Liver (tissue), 9 donors: ENCODE measurements around the gene FAM171A1. TPM values are rescaled to one million over a fixed set of nuclear protein-coding genes. Genes with fewer than 3 reads are reported as not detected.
A peak's percentile ranks its signal among the peaks of the same experiment; 100 is the strongest.

Experiments used
- DNase-seq: peaks from one replicate; pipeline ENCODE4 v3.0.0-alpha.2; 2017; ENCODE audit warnings: low spot score
- H3K27ac ChIP-seq, 2 donors: one replicate each; pipeline ENCODE4 v1.7.0; 2013; ENCODE audit warnings: inconsistent platforms in 2 of 2, low read length in 2 of 2, control low read depth in 1 of 2, low read depth in 1 of 2, mild to moderate bottlenecking in 1 of 2
- H3K27me3 ChIP-seq, 4 donors: one replicate each; pipeline versions ENCODE4 v1.6.1 to v1.7.0; 2013; ENCODE audit warnings: low read length in 3 of 4, inconsistent platforms in 1 of 4, mild to moderate bottlenecking in 1 of 4, moderate library complexity in 1 of 4; ENCODE audit not compliant: control insufficient read depth in 4 of 4, insufficient read depth in 4 of 4
- H3K36me3 ChIP-seq, 4 donors: one replicate each; pipeline versions ENCODE4 v1.6.1 to v1.7.0; 2013; ENCODE audit warnings: low read length in 3 of 4, mild to moderate bottlenecking in 3 of 4, low read depth in 1 of 4, moderate library complexity in 1 of 4; ENCODE audit not compliant: control insufficient read depth in 4 of 4, insufficient read depth in 3 of 4
- H3K4me1 ChIP-seq, 4 donors: one replicate each; pipeline versions ENCODE4 v1.6.1 to v1.7.0; 2013; ENCODE audit warnings: low read length in 3 of 4, mild to moderate bottlenecking in 3 of 4, moderate library complexity in 1 of 4; ENCODE audit not compliant: control insufficient read depth in 4 of 4, insufficient read depth in 4 of 4
- H3K4me3 ChIP-seq, 3 donors: one replicate each; pipeline versions ENCODE4 v1.6.1 to v1.7.0; 2013; ENCODE audit warnings: low read length in 3 of 3, control low read depth in 1 of 3, low read depth in 1 of 3, mild to moderate bottlenecking in 1 of 3
- H3K9ac ChIP-seq, 2 donors: one replicate each; pipeline ENCODE4 v1.7.0; 2013; ENCODE audit warnings: low read length in 2 of 2, mild to moderate bottlenecking in 2 of 2, moderate library complexity in 2 of 2, control low read depth in 1 of 2, low read depth in 1 of 2
- H3K9me3 ChIP-seq, 4 donors: one replicate each; pipeline versions ENCODE4 v1.6.1 to v1.7.0; 2013; ENCODE audit warnings: low read length in 3 of 4; ENCODE audit not compliant: control insufficient read depth in 4 of 4
- ATF3 ChIP-seq: IDR thresholded peaks from 2 replicates; pipeline ENCODE4 v1.6.1; 2016; ENCODE audit warnings: antibody characterized with exemption
- FOXA1 ChIP-seq: IDR thresholded peaks from 2 replicates; pipeline ENCODE4 v1.6.1; 2016; ENCODE audit warnings: antibody characterized with exemption
- FOXA2 ChIP-seq: IDR thresholded peaks from 2 replicates; pipeline ENCODE4 v1.6.1; 2016; ENCODE audit warnings: antibody characterized with exemption
- GABPA ChIP-seq, 2 donors: IDR thresholded peaks in 1 of 2; conservative IDR thresholded peaks in 1 of 2; 2 replicates each; pipeline ENCODE4 v1.6.1; 2016; ENCODE audit warnings: antibody characterized with exemption in 2 of 2, mild to moderate bottlenecking in 1 of 2, moderate library complexity in 1 of 2
- HNF4A ChIP-seq, 2 donors: conservative IDR thresholded peaks; 2 replicates each; pipeline ENCODE4 v1.6.1; 2016; ENCODE audit warnings: antibody characterized with exemption in 2 of 2, mild to moderate bottlenecking in 2 of 2
- JUND ChIP-seq, 2 donors: IDR thresholded peaks; 2 replicates each; pipeline ENCODE4 v1.6.1; 2016; ENCODE audit warnings: antibody characterized with exemption in 2 of 2
- NR2F2 ChIP-seq: IDR thresholded peaks from 2 replicates; pipeline ENCODE4 v1.6.1; 2016; ENCODE audit warnings: antibody characterized with exemption
- RAD21 ChIP-seq, 2 donors: IDR thresholded peaks; 2 replicates each; pipeline ENCODE4 v1.6.1; 2016; ENCODE audit warnings: antibody characterized with exemption in 2 of 2, mild to moderate bottlenecking in 2 of 2
- RXRA ChIP-seq, 2 donors: IDR thresholded peaks; 2 replicates each; pipeline ENCODE4 v1.6.1; 2017 to 2018; ENCODE audit warnings: antibody characterized with exemption in 2 of 2, mild to moderate bottlenecking in 1 of 2
- TAF1 ChIP-seq: conservative IDR thresholded peaks from 2 replicates; pipeline ENCODE4 v1.6.1; 2016; ENCODE audit warnings: antibody characterized with exemption, mild to moderate bottlenecking
- YY1 ChIP-seq: IDR thresholded peaks from 2 replicates; pipeline ENCODE4 v1.6.1; 2016; ENCODE audit warnings: antibody characterized with exemption, mild to moderate bottlenecking
- ZBTB33 ChIP-seq: IDR thresholded peaks from 2 replicates; pipeline ENCODE4 v1.6.1; 2016; ENCODE audit warnings: antibody characterized with exemption
- WGBS: extraction: QIAGEN DNeasy Blood & Tissue Kit; methylation state at CpG from one replicate; pipeline ENCODE4 v1.1.7; 2013; 5-methylcytosine and 5-hydroxymethylcytosine counted together
- polyA plus RNA-seq, 2 donors: library from polyadenylated mRNA; stranded (reverse) in 1 of 2; unstranded in 1 of 2; fragments of 200-250 nt in 1 of 2; fragments of >200 nt in 1 of 2; fragmentation: Nextera tagmentation in 1 of 2; extraction: Ambion mirVana in 1 of 2; gene quantifications; one replicate each; pipeline versions ENCODE4 v1.2.1 to v1.2.3, GENCODE V29; 2013 to 2015
- total RNA-seq, 2 donors: library from RNA; depleted of rRNA; stranded (reverse); fragments of >200 nt; gene quantifications; one replicate each; pipeline ENCODE4 v1.2.3, GENCODE V29; 2014
- TF ChIP-seq, protein P1 (sequence below): fragments of 150-350 bp; IDR thresholded peaks from 2 replicates; pipeline ENCODE4 v1.5.1; 2017; ENCODE audit warnings: improper control_type of control experiment, low read depth, low read length; ENCODE audit not compliant: missing input control
- TF ChIP-seq, protein P2 (sequence below): IDR thresholded peaks from 2 replicates; pipeline ENCODE4 v1.6.1; 2016; ENCODE audit warnings: antibody characterized with exemption, mild to moderate bottlenecking
- TF ChIP-seq, protein P3 (sequence below): IDR thresholded peaks from 2 replicates; pipeline ENCODE4 v1.6.1; 2016; ENCODE audit warnings: antibody characterized with exemption
- donor health status: healthy.
- donor health status: healthy.
- donor health status: healthy.
- donor health status: healthy.
- donor health status: healthy.

Gene FAM171A1
- total and polyA plus RNA-seq, 4 donors = 2.5 to 10.2 (median 7.7) TPM

DNA sequence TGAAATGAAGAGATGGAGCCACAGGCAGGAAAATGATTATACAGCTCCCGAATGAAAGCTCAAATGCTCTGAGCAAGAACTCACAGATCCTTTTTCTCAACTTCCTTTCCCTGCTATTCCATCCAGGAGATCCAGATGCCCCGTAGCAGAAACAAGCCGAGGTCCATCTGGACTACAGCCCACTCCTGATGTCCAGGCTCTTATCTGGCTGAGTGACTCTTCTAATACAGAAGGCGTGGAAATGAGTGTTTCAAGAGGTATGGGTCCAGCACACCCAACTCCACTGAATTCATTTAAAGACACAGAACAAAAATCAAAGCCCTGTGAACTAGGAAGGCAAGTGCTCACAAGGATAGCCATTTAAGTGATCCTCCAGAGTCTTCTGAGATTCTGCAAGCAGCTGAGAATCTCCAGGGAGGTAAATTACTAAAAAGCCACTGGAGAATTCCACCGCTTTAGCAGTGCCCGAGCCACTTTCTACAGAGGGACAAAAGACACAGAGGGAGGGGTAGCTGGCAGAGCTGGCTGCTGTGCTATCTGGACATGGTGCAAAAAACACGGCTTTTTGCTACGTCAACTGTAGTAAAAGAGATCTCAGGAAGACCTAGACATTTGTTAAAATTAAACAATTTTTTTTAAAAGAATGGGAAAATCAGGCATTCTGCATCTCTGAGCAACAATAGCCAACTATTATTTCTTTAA lies 24.5 kb downstream of the FAM171A1 start:
- no peaks in the 10 kb centered on the region for H3K27me3 ChIP-seq
- no peak overlapping the region for H3K27ac ChIP-seq
- H3K4me3 ChIP-seq = no peak overlapping the region
- no peak overlapping the region for H3K9ac ChIP-seq
- H3K9me3 ChIP-seq = no peaks in the 10 kb centered on the region
- H3K4me1 ChIP-seq = peaks cover 7 to 24% (median 18%) of the 10 kb centered on the region in 4 donors
- 42% methylated on average over 8 of the region's 8 CpGs for WGBS
- no peak for DNase-seq
- TF ChIP-seq FOXA2 (no peak), ZBTB33 (no peak), HNF4A (conservative IDR thresholded peaks at IDR 0.05) (peak; percentile 18 to 33)
- no peaks in the 10 kb centered on the region for H3K36me3 ChIP-seq

- TF ChIP-seq RXRA (IDR thresholded peaks at IDR 0.05) = no peak
- TF ChIP-seq HNF4A (conservative IDR thresholded peaks at IDR 0.05) = no peak
- no peak for TF ChIP-seq FOXA1
- no peak for TF ChIP-seq RAD21 (IDR thresholded peaks at IDR 0.05)
- TF ChIP-seq, protein P1, sequence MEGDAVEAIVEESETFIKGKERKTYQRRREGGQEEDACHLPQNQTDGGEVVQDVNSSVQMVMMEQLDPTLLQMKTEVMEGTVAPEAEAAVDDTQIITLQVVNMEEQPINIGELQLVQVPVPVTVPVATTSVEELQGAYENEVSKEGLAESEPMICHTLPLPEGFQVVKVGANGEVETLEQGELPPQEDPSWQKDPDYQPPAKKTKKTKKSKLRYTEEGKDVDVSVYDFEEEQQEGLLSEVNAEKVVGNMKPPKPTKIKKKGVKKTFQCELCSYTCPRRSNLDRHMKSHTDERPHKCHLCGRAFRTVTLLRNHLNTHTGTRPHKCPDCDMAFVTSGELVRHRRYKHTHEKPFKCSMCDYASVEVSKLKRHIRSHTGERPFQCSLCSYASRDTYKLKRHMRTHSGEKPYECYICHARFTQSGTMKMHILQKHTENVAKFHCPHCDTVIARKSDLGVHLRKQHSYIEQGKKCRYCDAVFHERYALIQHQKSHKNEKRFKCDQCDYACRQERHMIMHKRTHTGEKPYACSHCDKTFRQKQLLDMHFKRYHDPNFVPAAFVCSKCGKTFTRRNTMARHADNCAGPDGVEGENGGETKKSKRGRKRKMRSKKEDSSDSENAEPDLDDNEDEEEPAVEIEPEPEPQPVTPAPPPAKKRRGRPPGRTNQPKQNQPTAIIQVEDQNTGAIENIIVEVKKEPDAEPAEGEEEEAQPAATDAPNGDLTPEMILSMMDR = no peak
- TF ChIP-seq GABPA (IDR thresholded peaks at IDR 0.05 in 1 of 2, conservative IDR thresholded peaks at IDR 0.05 in 1 of 2) = no peak
- no peak for TF ChIP-seq YY1
- no peak for TF ChIP-seq TAF1
- TF ChIP-seq ATF3 = no peak
- TF ChIP-seq, protein P2, sequence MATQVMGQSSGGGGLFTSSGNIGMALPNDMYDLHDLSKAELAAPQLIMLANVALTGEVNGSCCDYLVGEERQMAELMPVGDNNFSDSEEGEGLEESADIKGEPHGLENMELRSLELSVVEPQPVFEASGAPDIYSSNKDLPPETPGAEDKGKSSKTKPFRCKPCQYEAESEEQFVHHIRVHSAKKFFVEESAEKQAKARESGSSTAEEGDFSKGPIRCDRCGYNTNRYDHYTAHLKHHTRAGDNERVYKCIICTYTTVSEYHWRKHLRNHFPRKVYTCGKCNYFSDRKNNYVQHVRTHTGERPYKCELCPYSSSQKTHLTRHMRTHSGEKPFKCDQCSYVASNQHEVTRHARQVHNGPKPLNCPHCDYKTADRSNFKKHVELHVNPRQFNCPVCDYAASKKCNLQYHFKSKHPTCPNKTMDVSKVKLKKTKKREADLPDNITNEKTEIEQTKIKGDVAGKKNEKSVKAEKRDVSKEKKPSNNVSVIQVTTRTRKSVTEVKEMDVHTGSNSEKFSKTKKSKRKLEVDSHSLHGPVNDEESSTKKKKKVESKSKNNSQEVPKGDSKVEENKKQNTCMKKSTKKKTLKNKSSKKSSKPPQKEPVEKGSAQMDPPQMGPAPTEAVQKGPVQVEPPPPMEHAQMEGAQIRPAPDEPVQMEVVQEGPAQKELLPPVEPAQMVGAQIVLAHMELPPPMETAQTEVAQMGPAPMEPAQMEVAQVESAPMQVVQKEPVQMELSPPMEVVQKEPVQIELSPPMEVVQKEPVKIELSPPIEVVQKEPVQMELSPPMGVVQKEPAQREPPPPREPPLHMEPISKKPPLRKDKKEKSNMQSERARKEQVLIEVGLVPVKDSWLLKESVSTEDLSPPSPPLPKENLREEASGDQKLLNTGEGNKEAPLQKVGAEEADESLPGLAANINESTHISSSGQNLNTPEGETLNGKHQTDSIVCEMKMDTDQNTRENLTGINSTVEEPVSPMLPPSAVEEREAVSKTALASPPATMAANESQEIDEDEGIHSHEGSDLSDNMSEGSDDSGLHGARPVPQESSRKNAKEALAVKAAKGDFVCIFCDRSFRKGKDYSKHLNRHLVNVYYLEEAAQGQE = no peak
- TF ChIP-seq, protein P3, sequence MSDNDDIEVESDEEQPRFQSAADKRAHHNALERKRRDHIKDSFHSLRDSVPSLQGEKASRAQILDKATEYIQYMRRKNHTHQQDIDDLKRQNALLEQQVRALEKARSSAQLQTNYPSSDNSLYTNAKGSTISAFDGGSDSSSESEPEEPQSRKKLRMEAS = no peak
- no peak for TF ChIP-seq JUND (IDR thresholded peaks at IDR 0.05)
- no peak for TF ChIP-seq NR2F2
- no peak for TF ChIP-seq FOXA2
- H3K27ac ChIP-seq = peak overlapping the region in 1 of 2 donors; percentile 19
- H3K4me1 ChIP-seq = peaks cover 7 to 29% (median 22%) of the 10 kb centered on the region in 4 donors
- no peak overlapping the region for H3K4me3 ChIP-seq
- no peaks in the 10 kb centered on the region for H3K27me3 ChIP-seq
- no peaks in the 10 kb centered on the region for H3K9me3 ChIP-seq
- no peak for DNase-seq
- no peaks in the 10 kb centered on the region for H3K36me3 ChIP-seq
- no peak overlapping the region for H3K9ac ChIP-seq
- WGBS = 83% methylated on average over 5 of the region's 5 CpGs
Measured at GRCh38 chr10:15345450-15345849, 25.6 kb downstream of the FAM171A1 start.
